Neuronal stem cell (in vitro differentiated cells): ENCODE measurements around the gene PLEKHG3.

ENCODE experiments used
- DNase-seq: peaks from one replicate; pipeline ENCODE4 v3.0.0-alpha.2; 2013; ENCODE audit warnings: low spot score
- H2AFZ ChIP-seq: one replicate; pipeline ENCODE4 v1.6.1; 2013; ENCODE audit warnings: mild to moderate bottlenecking, low read length, inconsistent platforms
- H2AK5ac ChIP-seq: 2 replicates; pipeline ENCODE4 v1.6.1; 2013; ENCODE audit warnings: low read depth, mild to moderate bottlenecking, inconsistent platforms, low read length, moderate library complexity, mixed read lengths
- H2BK120ac ChIP-seq: 2 replicates; pipeline ENCODE4 v1.6.1; 2013; ENCODE audit warnings: low read depth, mild to moderate bottlenecking, inconsistent platforms, low read length, moderate library complexity, mixed read lengths
- H2BK12ac ChIP-seq: one replicate; pipeline ENCODE4 v1.6.1; 2013; ENCODE audit warnings: low read length, inconsistent platforms
- H2BK15ac ChIP-seq: 2 replicates; pipeline ENCODE4 v1.6.1; 2013; ENCODE audit warnings: mild to moderate bottlenecking, low read length, inconsistent platforms, mixed read lengths
- H2BK5ac ChIP-seq: one replicate; pipeline ENCODE4 v1.6.1; 2013; ENCODE audit warnings: inconsistent platforms, mild to moderate bottlenecking, low read length, moderate library complexity
- H3K14ac ChIP-seq: one replicate; pipeline ENCODE4 v1.6.1; 2013; ENCODE audit warnings: low read length, inconsistent platforms
- H3K18ac ChIP-seq: 2 replicates; pipeline ENCODE4 v1.6.1; 2013; ENCODE audit warnings: low read length, inconsistent platforms
- H3K23ac ChIP-seq: 2 replicates; pipeline ENCODE4 v1.6.1; 2013; ENCODE audit warnings: low read depth, mild to moderate bottlenecking, mixed read lengths, low read length, inconsistent platforms; ENCODE audit not compliant: poor library complexity
- H3K27ac ChIP-seq: replicated peaks from 3 replicates; pipeline ENCODE4 v1.5.1; 2013; ENCODE audit warnings: low read length, inconsistent platforms
- H3K27me3 ChIP-seq, 3 experiments: 2 replicates each; pipeline ENCODE4 v1.6.1; 2013; ENCODE audit warnings: low read length in 3 of 3, mild to moderate bottlenecking in 2 of 3, inconsistent platforms in 1 of 3, low read depth in 1 of 3, mixed read lengths in 1 of 3, moderate library complexity in 1 of 3; ENCODE audit not compliant: control insufficient read depth in 3 of 3, insufficient read depth in 3 of 3
- H3K36me3 ChIP-seq, 2 donors: replicated peaks in 1 of 2; 2 replicates each; pipeline ENCODE4 v1.6.1; 2013; ENCODE audit warnings: low read length in 2 of 2; ENCODE audit not compliant: control insufficient read depth in 2 of 2, insufficient read depth in 2 of 2
- H3K4ac ChIP-seq: 2 replicates; pipeline ENCODE4 v1.6.1; 2013; ENCODE audit warnings: inconsistent platforms, mild to moderate bottlenecking, low read length, moderate library complexity
- H3K4me1 ChIP-seq, 2 donors: 1 replicate in 1 of 2; 2 replicates in 1 of 2; pipeline ENCODE4 v1.6.1; 2013; ENCODE audit warnings: low read length in 2 of 2, low read depth in 1 of 2; ENCODE audit not compliant: control insufficient read depth in 2 of 2, insufficient read depth in 1 of 2
- H3K4me2 ChIP-seq: one replicate; pipeline ENCODE4 v1.6.1; 2013; ENCODE audit warnings: mild to moderate bottlenecking, low read length, inconsistent platforms; ENCODE audit not compliant: insufficient read depth, poor library complexity, severe bottlenecking
- H3K4me3 ChIP-seq, 2 donors: 2 replicates each; pipeline ENCODE4 v1.5.1; 2013; ENCODE audit warnings: low read length in 2 of 2, mild to moderate bottlenecking in 2 of 2, inconsistent platforms in 1 of 2, moderate library complexity in 1 of 2
- H3K79me1 ChIP-seq: one replicate; pipeline ENCODE4 v1.6.1; 2013; ENCODE audit warnings: low read depth, mild to moderate bottlenecking, inconsistent platforms, low read length, moderate library complexity
- H3K9ac ChIP-seq: one replicate; pipeline ENCODE4 v1.6.1; 2013; ENCODE audit warnings: mild to moderate bottlenecking, low read depth, low read length, inconsistent platforms; ENCODE audit not compliant: poor library complexity
- H3K9me3 ChIP-seq, 2 donors: replicated peaks in 1 of 2; 2 replicates each; pipeline versions ENCODE3 to v1.6.1; 2013; ENCODE audit warnings: low read length in 2 of 2, mild to moderate bottlenecking in 2 of 2, inconsistent platforms in 1 of 2, low read depth in 1 of 2, mixed read lengths in 1 of 2, moderate library complexity in 1 of 2; ENCODE audit not compliant: control insufficient read depth in 2 of 2, insufficient read depth in 1 of 2
- H4K8ac ChIP-seq: one replicate; pipeline ENCODE4 v1.6.1; 2013; ENCODE audit warnings: low read depth, mild to moderate bottlenecking, inconsistent platforms, low read length, moderate library complexity
- H4K91ac ChIP-seq: one replicate; pipeline ENCODE4 v1.6.1; 2013; ENCODE audit warnings: low read length, low read depth, mild to moderate bottlenecking, inconsistent platforms; ENCODE audit not compliant: poor library complexity
- WGBS, 2 donors: extraction: QIAGEN DNeasy Blood & Tissue Kit; methylation state at CpG; one replicate each; pipeline ENCODE4 v1.1.7; 2013; ENCODE audit warnings: missing lambda C conversion rate in 2 of 2, mixed read lengths in 1 of 2; ENCODE audit not compliant: insufficient read length in 2 of 2, insufficient replicate concordance in 1 of 2; ENCODE audit errors: extremely low coverage in 2 of 2; 5-methylcytosine and 5-hydroxymethylcytosine counted together

The PLEKHG3 gene

GRCh38 chr14:64721899-64722298 is 17.7 kb downstream of the PLEKHG3 start:
- H3K4me1 ChIP-seq, result peaks cover 5 to 64% of the 10 kb centered on the region in 2 donors
- H2BK120ac ChIP-seq, result no peak overlapping the region

GRCh38 chr14:64722842-64723447 is 18.7 kb downstream of the PLEKHG3 start:
- Histone ChIP-seq H3K4ac (no peak overlapping the region), H3K27me3 (no peaks in the 10 kb centered on the region), H2AFZ (no peak overlapping the region), H3K9me3 (peaks cover 0 to 6% of the 10 kb centered on the region in 2 donors), H3K4me1 (peaks cover 5 to 55% of the 10 kb centered on the region in 2 donors), H3K9ac (no peak overlapping the region), H3K36me3 (peaks cover 6 to 12% of the 10 kb centered on the region in 2 donors), H2BK15ac (peak overlapping the region; percentile 17), H4K91ac (peak overlapping the region; percentile 68), H3K27ac (no peak overlapping the region), H3K4me2 (no peak overlapping the region), H3K23ac (no peak overlapping the region), H2BK12ac (no peak overlapping the region), H3K79me1 (peaks cover 17% of the 10 kb centered on the region), H3K14ac (no peak overlapping the region), H2BK5ac (no peak overlapping the region), H3K4me3 (no peak overlapping the region), H3K18ac (no peak overlapping the region), H2AK5ac (no peak overlapping the region), H4K8ac (no peak overlapping the region), H2BK120ac (no peak overlapping the region)
- no CpG with 5 or more reads among the region's 5 CpGs for WGBS, 2 donors
- no peak for DNase-seq

More at GRCh38 chr14:64721899-64722298, 17.7 kb downstream of the PLEKHG3 start:
- Histone ChIP-seq H3K18ac (no peak overlapping the region), H3K9ac (no peak overlapping the region), H3K36me3 (peaks cover 0 to 5% of the 10 kb centered on the region in 2 donors), H3K27me3 (no peaks in the 10 kb centered on the region), H2AFZ (no peak overlapping the region), H2BK5ac (no peak overlapping the region), H3K4me2 (no peak overlapping the region), H3K14ac (no peak overlapping the region), H2AK5ac (no peak overlapping the region), H3K4ac (no peak overlapping the region), H2BK15ac (no peak overlapping the region), H3K9me3 (peaks cover 0 to 6% of the 10 kb centered on the region in 2 donors), H3K27ac (no peak overlapping the region), H3K23ac (no peak overlapping the region), H3K4me3 (no peak overlapping the region), H4K8ac (no peak overlapping the region), H4K91ac (no peak overlapping the region), H2BK12ac (no peak overlapping the region), H3K79me1 (peaks cover 14% of the 10 kb centered on the region)
- no peak for DNase-seq
- no CpG with 5 or more reads among the region's 9 CpGs for WGBS, 2 donors

- Histone ChIP-seq H3K4me1 (peaks cover 5 to 56% of the 10 kb centered on the region in 2 donors), H4K8ac (no peak overlapping the region), H3K4me2 (no peak overlapping the region), H3K18ac (peak overlapping the region; percentile 11), H3K4ac (no peak overlapping the region), H2AFZ (no peak overlapping the region), H2BK5ac (no peak overlapping the region), H3K23ac (no peak overlapping the region), H2BK120ac (no peak overlapping the region), H3K4me3 (no peak overlapping the region), H3K79me1 (peaks cover 25% of the 10 kb centered on the region), H3K36me3 (peaks cover 16 to 22% of the 10 kb centered on the region in 2 donors), H2AK5ac (no peak overlapping the region), H2BK15ac (no peak overlapping the region), H3K27ac (peak overlapping the region; percentile 82), H3K9me3 (peaks cover 0 to 3% of the 10 kb centered on the region in 2 donors), H2BK12ac (no peak overlapping the region), H4K91ac (no peak overlapping the region), H3K9ac (no peak overlapping the region), H3K14ac (no peak overlapping the region), H3K27me3 (no peaks in the 10 kb centered on the region)
- DNase-seq, result no peak
- no CpG with 5 or more reads among the region's 15 CpGs for WGBS, 2 donors
Measured at GRCh38 chr14:64723691-64724577, 19.7 kb downstream of the PLEKHG3 start.

GRCh38 chr14:64724578-64724930 is 20.3 kb downstream of the PLEKHG3 start:
- H3K4me3 ChIP-seq, result no peak overlapping the region
- no peak overlapping the region for H3K4ac ChIP-seq
- no peak overlapping the region for H2AFZ ChIP-seq
- peak overlapping the region; percentile 82 for H3K27ac ChIP-seq
- no peak overlapping the region for H2AK5ac ChIP-seq
- H3K4me2 ChIP-seq, result peak overlapping the region; percentile 47
- H4K91ac ChIP-seq, result no peak overlapping the region
- H2BK15ac ChIP-seq, result no peak overlapping the region
- H2BK12ac ChIP-seq, result no peak overlapping the region
- DNase-seq, result no peak
- no peak overlapping the region for H3K23ac ChIP-seq
- H3K36me3 ChIP-seq, result peaks cover 19 to 26% of the 10 kb centered on the region in 2 donors
- peaks cover 0 to 1% of the 10 kb centered on the region in 2 donors for H3K9me3 ChIP-seq
- no peak overlapping the region for H2BK5ac ChIP-seq
- WGBS, 2 donors, result no CpG with 5 or more reads among the region's 1 CpG
- no peaks in the 10 kb centered on the region for H3K27me3 ChIP-seq
- no peak overlapping the region for H2BK120ac ChIP-seq
- no peak overlapping the region for H3K14ac ChIP-seq
- peaks cover 29% of the 10 kb centered on the region for H3K79me1 ChIP-seq
- H3K4me1 ChIP-seq, result peaks cover 5 to 61% of the 10 kb centered on the region in 2 donors
- no peak overlapping the region for H3K18ac ChIP-seq
- H4K8ac ChIP-seq, result no peak overlapping the region
- no peak overlapping the region for H3K9ac ChIP-seq
